Measurements from ENCODE around the gene PHACTR1. TPM values are rescaled to one million over a fixed set of nuclear protein-coding genes. Genes with fewer than 3 reads are reported as not detected.

PHACTR1 gene
- total RNA-seq, 2 donors from 2014 or later: 6.0 to 12.9 TPM

DNA sequence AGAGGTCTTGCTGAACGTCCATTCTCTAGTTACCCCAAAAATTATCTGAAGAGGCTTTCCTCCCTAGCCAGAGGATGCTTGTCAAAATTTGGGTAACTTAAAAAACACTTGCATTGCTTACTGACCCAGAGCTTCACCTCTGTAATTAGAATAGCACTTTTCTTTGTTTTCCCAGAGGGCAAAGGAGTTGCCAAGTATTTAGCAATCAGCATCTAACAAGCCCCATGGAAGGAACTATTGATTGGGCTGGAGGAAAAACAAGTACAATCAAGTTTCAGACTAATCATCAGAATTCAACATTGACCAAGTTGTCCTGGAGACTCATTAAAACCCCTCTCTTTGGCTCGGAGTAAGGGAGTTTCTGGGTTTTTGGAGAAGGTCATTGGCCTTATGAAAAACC, 385.4 kb downstream of the PHACTR1 start:
- peak; percentile 77 for ATAC-seq
- Histone ChIP-seq H3K36me3 (replicated peaks in 1 of 2; ENCODE audit: insufficient read depth in 1 of 2, low read depth in 2 of 2) (no peaks in the 10 kb centered on the region), H3K4me1 (peaks cover 35% of the 10 kb centered on the region), H3K4me3 (no peak overlapping the region), H3K27me3 (no peaks in the 10 kb centered on the region), H3K9me3 (no peaks in the 10 kb centered on the region), H3K27ac (peak overlapping the region in 1 of 4 donors; percentile 15)
- WGBS, 2 donors: 10 to 17% methylated on average over 2 of the region's 2 CpGs
- TF ChIP-seq POLR2A (IDR thresholded peaks at IDR 0.05): no peak
- TF ChIP-seq, protein P1, sequence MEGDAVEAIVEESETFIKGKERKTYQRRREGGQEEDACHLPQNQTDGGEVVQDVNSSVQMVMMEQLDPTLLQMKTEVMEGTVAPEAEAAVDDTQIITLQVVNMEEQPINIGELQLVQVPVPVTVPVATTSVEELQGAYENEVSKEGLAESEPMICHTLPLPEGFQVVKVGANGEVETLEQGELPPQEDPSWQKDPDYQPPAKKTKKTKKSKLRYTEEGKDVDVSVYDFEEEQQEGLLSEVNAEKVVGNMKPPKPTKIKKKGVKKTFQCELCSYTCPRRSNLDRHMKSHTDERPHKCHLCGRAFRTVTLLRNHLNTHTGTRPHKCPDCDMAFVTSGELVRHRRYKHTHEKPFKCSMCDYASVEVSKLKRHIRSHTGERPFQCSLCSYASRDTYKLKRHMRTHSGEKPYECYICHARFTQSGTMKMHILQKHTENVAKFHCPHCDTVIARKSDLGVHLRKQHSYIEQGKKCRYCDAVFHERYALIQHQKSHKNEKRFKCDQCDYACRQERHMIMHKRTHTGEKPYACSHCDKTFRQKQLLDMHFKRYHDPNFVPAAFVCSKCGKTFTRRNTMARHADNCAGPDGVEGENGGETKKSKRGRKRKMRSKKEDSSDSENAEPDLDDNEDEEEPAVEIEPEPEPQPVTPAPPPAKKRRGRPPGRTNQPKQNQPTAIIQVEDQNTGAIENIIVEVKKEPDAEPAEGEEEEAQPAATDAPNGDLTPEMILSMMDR (IDR thresholded peaks at IDR 0.05): no peak
- intact Hi-C loops (cut with DNase I): no loop called here
- peak in 1 of 4 donors; percentile 16 for DNase-seq

DNA sequence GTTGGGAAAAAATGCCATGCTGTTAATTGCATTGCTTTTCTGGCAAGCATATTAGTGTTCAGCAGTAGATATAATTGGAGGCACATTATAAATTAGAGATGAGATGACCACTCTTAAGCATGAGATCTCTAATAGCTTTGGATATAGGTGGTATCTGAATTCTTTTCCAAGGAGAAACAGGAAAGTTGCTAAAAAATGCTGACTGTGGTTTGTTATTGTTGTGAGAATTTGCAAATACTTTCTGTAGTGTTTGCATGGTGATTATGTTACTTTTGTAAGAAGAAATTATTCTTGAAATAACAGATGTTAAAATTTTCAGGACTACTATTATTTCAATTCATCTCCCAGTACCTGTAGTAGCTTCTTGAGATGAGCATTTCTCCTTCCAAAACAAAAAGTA, 386.6 kb downstream of the PHACTR1 start:
- Histone ChIP-seq H3K4me3 (no peak overlapping the region), H3K27ac (no peak overlapping the region), H3K9me3 (no peaks in the 10 kb centered on the region), H3K27me3 (no peaks in the 10 kb centered on the region), H3K36me3 (replicated peaks in 1 of 2; ENCODE audit: insufficient read depth in 1 of 2, low read depth in 2 of 2) (no peaks in the 10 kb centered on the region), H3K4me1 (peaks cover 27% of the 10 kb centered on the region)
- ATAC-seq: no peak
- intact Hi-C loops (cut with DNase I): no loop called here
- no peak for DNase-seq
- TF ChIP-seq, protein P1 (IDR thresholded peaks at IDR 0.05): no peak
- no peak for TF ChIP-seq POLR2A (IDR thresholded peaks at IDR 0.05)

- Histone ChIP-seq H3K27me3 (no peaks in the 10 kb centered on the region), H3K36me3 (replicated peaks in 1 of 2; ENCODE audit: insufficient read depth in 1 of 2, low read depth in 2 of 2) (no peaks in the 10 kb centered on the region), H3K4me3 (no peak overlapping the region), H3K4me1 (peaks cover 27% of the 10 kb centered on the region), H3K27ac (no peak overlapping the region), H3K9me3 (no peaks in the 10 kb centered on the region)
- ATAC-seq (no peak), DNase-seq (no peak)
- intact Hi-C loops (cut with DNase I): no loop called here
- WGBS, 2 donors: 95 to 97% methylated on average over 5 of the region's 5 CpGs
- no peak for TF ChIP-seq POLR2A (IDR thresholded peaks at IDR 0.05)
- TF ChIP-seq, protein P1 (IDR thresholded peaks at IDR 0.05): no peak
These were observed 388.6 kb downstream of the PHACTR1 start for GRCh38 chr6:13105139-13105538.

GRCh38 chr6:13112921-13113320, 396.4 kb downstream of the PHACTR1 start:
- H3K36me3 ChIP-seq (replicated peaks in 1 of 2; ENCODE audit: insufficient read depth in 1 of 2, low read depth in 2 of 2): no peaks in the 10 kb centered on the region
- no peak for TF ChIP-seq POLR2A (IDR thresholded peaks at IDR 0.05)
- TF ChIP-seq, protein P1 (IDR thresholded peaks at IDR 0.05): no peak
- no peaks in the 10 kb centered on the region for H3K9me3 ChIP-seq
- no peak overlapping the region for H3K4me3 ChIP-seq
- H3K4me1 ChIP-seq: peaks cover 22% of the 10 kb centered on the region
- DNase-seq (no peak), ATAC-seq (no peak)
- no peak overlapping the region for H3K27ac ChIP-seq
- intact Hi-C loops (cut with DNase I): no loop called here
- H3K27me3 ChIP-seq: no peaks in the 10 kb centered on the region

DNA sequence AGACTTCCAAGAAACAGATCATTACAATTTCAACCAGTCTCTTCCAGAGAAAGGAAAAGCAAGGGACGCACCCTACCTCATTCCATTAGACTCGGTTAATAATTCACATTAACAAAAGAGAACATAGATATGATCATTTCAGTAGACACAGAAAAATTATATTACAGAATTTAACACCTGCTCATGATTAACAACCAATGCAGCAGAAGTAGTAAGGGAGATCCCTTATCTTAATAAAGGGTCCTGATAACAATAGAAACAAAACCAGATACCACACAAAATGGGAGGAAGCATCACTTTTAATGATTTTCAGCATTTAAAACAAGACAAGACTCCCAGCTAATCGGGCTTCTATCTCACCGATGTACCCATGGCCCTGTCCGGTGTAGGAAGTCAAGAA, 396.8 kb downstream of the PHACTR1 start:
- no peak for ATAC-seq
- intact Hi-C loops (cut with DNase I): no loop called here
- no peak for TF ChIP-seq POLR2A (IDR thresholded peaks at IDR 0.05)
- TF ChIP-seq, protein P1 (IDR thresholded peaks at IDR 0.05): no peak
- WGBS, 2 donors: 59 to 65% methylated on average over 5 of the region's 5 CpGs
- H3K4me3 ChIP-seq: no peak overlapping the region
- DNase-seq: no peak
- H3K36me3 ChIP-seq (replicated peaks in 1 of 2; ENCODE audit: insufficient read depth in 1 of 2, low read depth in 2 of 2): no peaks in the 10 kb centered on the region
- no peaks in the 10 kb centered on the region for H3K9me3 ChIP-seq
- no peaks in the 10 kb centered on the region for H3K27me3 ChIP-seq
- H3K4me1 ChIP-seq: peaks cover 22% of the 10 kb centered on the region
- H3K27ac ChIP-seq: no peak overlapping the region
